HG03575 (cell line): ENCODE data around the gene COG4.
"Not testable (repeated sequence)": the region's sequence is repeated elsewhere in the genome, so short reads cannot be mapped to it uniquely, and the experiment has no call there.

Experiments
- ATAC-seq: cut with Tn5 transposase; IDR thresholded peaks from one replicate; pipeline ENCODE4 v1.9.1; 2021; ENCODE audit not compliant: unreplicated experiment, insufficient number of reproducible peaks, low FRiP score; ENCODE audit errors: extremely low read depth

The COG4 gene

GRCh38 chr16:70466805-70467076 is 56.6 kb downstream of the COG4 start:
- ATAC-seq, result no peak

DNA sequence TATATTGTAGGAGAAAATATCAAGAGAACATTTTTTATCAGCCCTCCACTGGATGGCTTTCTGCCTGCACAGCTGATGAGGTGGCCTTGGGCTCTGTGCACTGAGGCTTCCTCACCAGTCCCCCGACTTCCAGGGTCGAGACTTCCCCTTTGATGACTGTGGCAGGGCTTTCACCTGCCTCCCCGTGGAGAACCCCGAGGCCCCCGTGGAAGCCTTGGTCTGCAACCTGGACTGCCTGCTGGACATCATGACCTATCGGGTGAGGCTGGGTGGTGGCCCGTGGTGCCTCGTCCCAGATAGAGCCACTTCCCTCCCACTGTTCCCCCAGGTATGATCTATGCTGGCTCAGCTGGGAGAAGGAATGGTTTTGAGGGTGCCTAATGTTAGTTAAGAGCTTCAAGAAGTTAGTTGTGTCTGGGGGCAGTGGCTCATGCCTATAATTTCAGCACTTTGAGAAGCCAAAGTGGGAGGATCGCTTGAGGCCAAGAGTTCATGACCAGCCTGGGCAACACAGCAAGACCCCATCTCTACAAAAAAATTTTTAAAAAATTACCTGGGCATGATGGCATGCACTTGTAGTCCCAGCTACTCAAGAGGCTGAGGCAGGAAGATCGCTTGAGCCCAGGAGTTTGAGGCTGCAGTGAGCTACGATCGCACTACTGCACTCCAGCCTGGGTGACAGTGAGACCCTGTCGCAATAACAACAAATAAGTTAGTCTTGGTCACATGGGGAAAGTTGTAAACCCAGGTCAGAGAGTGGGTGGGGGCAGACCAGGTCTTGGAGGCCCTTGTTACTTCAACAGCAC is 57.2 kb downstream of the COG4 start:
- no peak for ATAC-seq

- ATAC-seq, result no peak
Observed at GRCh38 chr16:70463235-70463634, 60.1 kb downstream of the COG4 start.

DNA sequence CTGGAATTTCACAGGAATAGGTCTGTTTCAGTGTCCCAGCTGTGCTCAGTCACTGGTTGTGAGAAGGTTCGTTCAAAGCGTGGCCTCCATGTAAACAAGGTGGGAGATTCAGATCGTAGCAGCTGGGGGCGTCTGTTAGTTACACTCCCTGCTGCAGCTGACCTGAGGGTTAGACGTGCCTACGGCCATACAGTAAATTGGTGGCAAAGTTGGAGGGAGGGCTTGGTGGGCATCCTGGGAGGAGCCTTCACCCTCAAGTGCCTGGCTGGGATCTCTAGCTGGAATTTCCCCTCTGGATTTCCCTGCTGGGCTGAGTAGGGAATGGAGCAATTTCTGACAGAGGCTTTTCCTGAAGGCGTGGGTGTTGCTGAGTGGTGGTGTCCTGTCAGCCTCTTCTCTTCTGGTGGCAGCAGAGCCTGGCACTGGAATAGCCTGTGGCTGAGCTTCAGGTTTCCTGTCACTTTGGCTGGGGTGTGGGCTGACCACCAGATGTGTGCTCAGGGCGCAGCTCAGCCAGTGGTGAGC is 62.6 kb downstream of the COG4 start:
- no peak for ATAC-seq

GRCh38 chr16:70457446-70458166 is 65.7 kb downstream of the COG4 start:
- ATAC-seq, result no peak

- no peak for ATAC-seq
Observed at GRCh38 chr16:70455910-70456309, 67.4 kb downstream of the COG4 start.

DNA sequence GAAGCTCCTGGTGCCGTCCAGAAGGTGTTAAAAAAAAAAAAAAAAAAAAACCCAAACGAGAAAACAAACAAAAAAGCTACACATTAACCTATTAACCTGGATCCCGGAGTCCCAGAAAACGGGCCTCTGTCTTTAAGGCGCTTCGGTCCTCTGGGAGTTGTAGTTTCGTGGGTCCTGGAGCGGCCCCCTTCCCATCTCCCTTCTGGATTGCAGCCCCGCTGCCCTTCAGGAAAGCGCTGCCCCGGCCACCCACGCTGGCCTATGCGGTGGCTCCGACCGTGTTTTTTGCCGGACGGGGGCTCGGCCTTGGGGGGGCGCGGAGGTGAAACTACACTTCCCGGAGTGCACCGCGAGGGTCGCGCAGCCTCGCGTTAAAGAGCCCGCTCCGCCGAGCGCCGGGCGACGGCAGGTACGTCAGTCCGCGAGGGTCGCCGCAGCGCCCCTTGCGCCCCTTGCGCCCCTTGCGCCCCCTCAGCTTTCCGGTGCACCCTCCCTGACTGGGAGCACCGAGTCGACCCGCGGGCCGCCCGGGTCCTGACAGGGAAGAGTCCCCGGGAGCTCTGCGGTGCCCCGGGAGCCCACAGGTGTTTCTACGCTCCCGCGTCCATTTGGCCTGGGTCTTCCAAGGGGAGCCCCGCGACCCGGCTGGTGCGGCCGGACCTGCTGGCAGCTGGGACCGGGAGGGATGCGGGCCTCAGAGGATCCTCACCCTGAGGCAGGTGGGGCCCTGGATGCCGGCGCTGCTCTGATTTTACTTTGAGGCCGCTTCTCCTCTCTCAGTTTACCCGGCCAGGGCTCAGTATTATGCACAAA is 68.9 kb downstream of the COG4 start, which contains the start of gene FCSK:
FCSK (plus strand) TSS at position 374 of the 813 bp plus-strand sequence. CDS start 8,596 bp downstream, outside the sequence.
- ATAC-seq, result no peak

DNA sequence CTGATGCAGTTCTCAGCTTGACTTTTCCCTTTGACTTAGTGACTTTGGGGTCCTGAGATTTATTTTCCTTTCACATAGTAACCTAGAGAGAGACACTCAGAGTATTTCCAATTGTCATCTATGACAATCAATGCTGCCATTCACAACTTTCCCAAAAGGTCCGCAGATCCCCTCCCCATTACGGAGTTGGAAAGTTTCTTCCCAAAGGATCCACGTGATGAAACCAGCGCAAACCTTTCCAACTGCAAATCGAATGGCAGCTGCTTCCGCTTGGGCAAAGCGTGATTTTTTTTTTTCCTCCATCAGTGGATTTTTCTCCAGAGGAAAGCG is 69.5 kb downstream of the COG4 start:
- ATAC-seq, result no peak

- ATAC-seq, result no peak
Observed at GRCh38 chr16:70453117-70453891, 70.0 kb downstream of the COG4 start.

DNA sequence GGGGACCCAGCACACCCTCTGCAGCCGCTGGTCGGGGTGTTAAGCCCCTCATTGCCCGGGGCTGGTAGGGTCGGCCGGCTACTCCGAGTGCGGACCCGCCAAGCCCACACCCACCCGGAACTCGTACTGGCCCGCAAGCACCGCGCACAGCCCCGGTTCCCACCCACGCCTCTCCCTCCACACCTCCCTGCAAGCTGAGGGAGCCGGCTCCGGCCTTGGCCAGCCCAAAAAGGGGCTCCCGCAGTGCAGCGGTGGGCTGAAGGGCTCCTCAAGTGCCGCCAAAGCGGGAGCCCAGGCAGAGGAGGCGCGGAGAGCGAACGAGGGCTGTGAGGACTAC is 72.4 kb downstream of the COG4 start:
- not testable (repeated sequence) for ATAC-seq

- not testable (repeated sequence) for ATAC-seq
Observed at GRCh38 chr16:70450142-70451003, 73.0 kb downstream of the COG4 start.

GRCh38 chr16:70448075-70448474 is 75.3 kb downstream of the COG4 start:
- ATAC-seq, result no peak

DNA sequence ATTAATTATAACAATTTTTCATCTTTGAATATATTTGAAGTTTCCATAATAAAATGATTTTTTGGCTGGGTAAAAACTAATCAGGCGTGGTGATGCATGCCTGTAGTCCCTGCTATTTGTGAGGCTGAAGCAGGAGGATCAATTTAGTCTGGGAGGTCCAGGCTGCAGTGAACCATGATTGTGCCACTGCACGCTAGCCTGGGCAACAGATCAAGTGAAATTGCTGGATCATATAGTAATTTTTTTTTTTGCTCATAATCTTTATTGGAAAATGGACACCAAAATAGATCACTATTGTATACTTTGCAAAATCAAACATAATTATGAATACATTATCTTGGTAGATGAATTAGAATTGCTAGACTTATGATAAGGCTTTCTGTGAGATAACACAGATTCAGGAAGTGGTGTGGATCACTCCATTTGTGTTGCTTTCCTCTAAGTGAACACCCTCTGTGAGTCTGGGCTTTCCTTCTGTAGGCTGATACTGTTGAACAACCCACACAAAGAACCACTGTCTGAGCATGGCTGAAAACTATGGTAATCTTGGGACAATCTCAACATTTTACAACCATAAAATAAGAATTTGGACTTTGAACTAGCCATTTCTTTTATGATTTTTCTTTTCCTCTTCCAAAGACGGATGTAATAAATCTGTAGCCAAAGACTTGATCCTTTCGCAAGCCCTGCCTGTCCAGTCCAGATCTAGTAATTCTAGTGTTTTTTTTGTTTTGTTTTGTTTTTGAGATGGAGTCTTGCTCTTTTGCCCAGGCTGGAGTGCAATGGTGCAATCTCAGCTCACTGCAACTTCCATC is 78.9 kb downstream of the COG4 start:
- no peak for ATAC-seq

DNA sequence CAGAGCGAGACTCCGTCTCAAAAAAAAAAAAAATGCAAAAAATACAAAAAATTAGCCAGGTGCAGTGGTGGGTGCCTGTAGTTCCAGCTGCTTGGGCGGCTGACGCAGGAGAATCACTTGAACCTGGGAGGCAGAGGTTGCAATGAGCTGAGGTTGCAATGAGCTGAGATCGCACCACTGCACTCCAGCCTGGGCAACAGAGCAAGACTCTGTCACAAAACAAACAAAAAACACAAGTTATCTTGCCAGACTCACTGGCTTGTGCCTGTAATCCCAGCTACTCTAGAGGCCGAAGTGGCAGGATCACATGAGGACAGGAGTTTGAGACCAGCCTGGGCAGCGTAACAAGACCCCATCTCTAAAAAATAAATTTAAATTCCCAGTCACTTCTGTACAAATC is 81.0 kb downstream of the COG4 start:
- ATAC-seq, result no peak

DNA sequence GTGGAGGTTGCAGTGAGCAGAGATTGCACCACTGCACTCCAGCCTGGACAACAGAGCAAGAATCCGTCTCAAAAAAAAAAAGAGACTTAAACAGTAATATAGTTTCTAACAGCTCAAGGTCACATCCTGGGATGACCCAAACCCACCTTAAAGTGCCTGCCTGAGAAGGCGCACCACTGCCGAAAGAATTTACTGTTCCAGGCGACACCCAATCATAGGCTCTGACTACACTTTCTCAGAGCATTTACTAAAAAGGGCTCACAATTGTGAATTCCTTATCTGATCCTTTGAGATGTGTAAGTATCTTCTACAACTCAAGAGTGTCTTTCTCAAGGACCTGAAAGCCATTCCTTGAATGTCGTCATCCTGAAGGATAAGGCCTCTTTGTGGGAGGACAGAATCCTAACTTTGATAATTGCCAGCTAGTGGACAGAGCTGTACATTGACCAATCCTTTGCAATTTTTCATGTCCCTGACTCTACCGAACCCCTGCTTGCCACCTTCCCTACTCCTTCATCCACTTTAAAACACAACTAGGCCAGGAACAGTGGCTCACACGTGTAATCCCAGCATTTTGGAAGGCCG is 81.9 kb downstream of the COG4 start:
- no peak for ATAC-seq

DNA sequence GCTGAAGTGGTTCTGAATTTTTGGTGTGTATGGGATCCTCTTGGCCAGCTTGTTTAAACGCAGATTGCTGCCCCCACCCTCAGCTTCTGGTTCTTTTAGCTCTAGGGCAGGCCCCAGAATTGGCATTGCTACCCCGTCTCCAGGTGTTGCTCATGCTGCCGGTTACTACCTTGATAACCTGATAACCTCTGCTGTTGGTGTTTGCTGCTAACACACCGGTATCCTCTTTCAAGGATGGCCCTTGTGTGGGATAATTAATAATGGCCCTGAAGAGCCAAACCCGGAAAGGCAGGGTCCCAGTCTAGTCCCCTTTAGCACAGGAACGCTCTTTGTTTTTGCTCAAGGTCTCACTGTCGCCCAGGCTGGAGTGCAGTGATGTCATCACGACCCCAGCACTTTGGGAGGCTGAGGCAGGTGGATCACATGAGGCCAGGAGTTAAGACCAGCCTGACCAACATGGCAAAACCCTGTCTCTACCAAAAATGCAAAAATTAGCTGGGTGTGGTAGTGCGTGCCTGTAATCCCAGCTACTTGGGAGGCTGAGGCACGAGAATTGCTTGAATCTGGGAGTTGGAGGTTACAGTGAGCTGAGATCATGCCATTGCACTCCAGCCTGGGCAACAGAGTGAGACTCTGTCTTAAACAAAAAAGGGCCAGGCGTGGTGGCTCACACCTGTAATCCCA is 83.2 kb downstream of the COG4 start:
- ATAC-seq, result no peak
